H7 (cell line): ENCODE data around the gene THRAP3. TPM values are rescaled to one million over a fixed set of nuclear protein-coding genes. Genes with fewer than 3 reads are reported as not detected.
"Not testable (repeated sequence)": the region's sequence is repeated elsewhere in the genome, so short reads cannot be mapped to it uniquely, and the experiment has no call there.

ENCODE experiments used
- DNase-seq: peaks from one replicate; pipeline ENCODE4 v3.0.0; 2012
- H3K27me3 ChIP-seq: 2 replicates; pipeline ENCODE4 v1.6.0; 2011; ENCODE audit warnings: mild to moderate bottlenecking, low read length; ENCODE audit not compliant: control insufficient read depth, insufficient read depth
- H3K36me3 ChIP-seq: replicated peaks from 2 replicates; pipeline ENCODE4 v1.5.1; 2011; ENCODE audit warnings: low read length; ENCODE audit not compliant: control insufficient read depth, insufficient read depth
- H3K4me3 ChIP-seq: 2 replicates; pipeline ENCODE4 v1.5.1; 2011; ENCODE audit warnings: low read depth, mild to moderate bottlenecking, control low read depth, low read length, moderate library complexity; ENCODE audit not compliant: insufficient read depth
- total RNA-seq: library from RNA; depleted of rRNA; stranded (reverse); fragments of >200 nt; shearing (Covaris generic); gene quantifications from 2 replicates; pipeline ENCODE4 v1.2.3, GENCODE V29; 2014

The THRAP3 gene
- total RNA-seq, 1 experiment from 2014 or later: 90.7 TPM

- H3K4me3 ChIP-seq: no peak overlapping the region; the same call in 1 of the 2 replicates
- no peaks in the 10 kb centered on the region for H3K27me3 ChIP-seq
- peaks cover 2% of the 10 kb centered on the region for H3K36me3 ChIP-seq
- no peak for DNase-seq
Measured at GRCh38 chr1:36222481-36223380, 1.5 kb upstream of the THRAP3 start.

- Histone ChIP-seq H3K27me3 (no peaks in the 10 kb centered on the region), H3K36me3 (peaks cover 2% of the 10 kb centered on the region), H3K4me3 (peak overlapping the region; percentile 43)
- DNase-seq: peak; percentile 38
Measured at GRCh38 chr1:36223381-36223995, 755 bp upstream of the THRAP3 start.

GRCh38 chr1:36224537-36225282, 467 bp downstream of the THRAP3 start:
- peak overlapping the region; percentile 95 for H3K4me3 ChIP-seq
- peaks cover 2% of the 10 kb centered on the region for H3K36me3 ChIP-seq
- DNase-seq: peak; percentile 88
- H3K27me3 ChIP-seq: no peaks in the 10 kb centered on the region

GRCh38 chr1:36225283-36225899, 1.1 kb downstream of the THRAP3 start:
- Histone ChIP-seq H3K27me3 (no peaks in the 10 kb centered on the region), H3K36me3 (peaks cover 2% of the 10 kb centered on the region), H3K4me3 (peak overlapping the region; percentile 95)
- no peak for DNase-seq

- H3K36me3 ChIP-seq, H3K4me3 ChIP-seq, H3K27me3 ChIP-seq, DNase-seq: not testable (repeated sequence)
Measured at GRCh38 chr1:36230279-36230678, 6.0 kb downstream of the THRAP3 start.

GRCh38 chr1:36231191-36231590, 6.9 kb downstream of the THRAP3 start:
- no peak for DNase-seq
- Histone ChIP-seq H3K36me3 (peaks cover 6% of the 10 kb centered on the region), H3K4me3 (no peak overlapping the region), H3K27me3 (no peaks in the 10 kb centered on the region)

- H3K4me3 ChIP-seq: no peak overlapping the region
- no peak for DNase-seq
- no peaks in the 10 kb centered on the region for H3K27me3 ChIP-seq
- H3K36me3 ChIP-seq: peaks cover 5% of the 10 kb centered on the region
Measured at GRCh38 chr1:36232212-36233095, 8.2 kb downstream of the THRAP3 start.

- H3K4me3 ChIP-seq: no peak overlapping the region
- peaks cover 1% of the 10 kb centered on the region for H3K36me3 ChIP-seq
- no peak for DNase-seq
Measured at GRCh38 chr1:36236302-36236701, 12.1 kb downstream of the THRAP3 start.

GRCh38 chr1:36238433-36238832, 14.2 kb downstream of the THRAP3 start:
- Histone ChIP-seq H3K27me3 (no peaks in the 10 kb centered on the region), H3K36me3 (peaks cover 1% of the 10 kb centered on the region), H3K4me3 (no peak overlapping the region)
- no peak for DNase-seq

More at GRCh38 chr1:36236302-36236701, 12.1 kb downstream of the THRAP3 start:
- no peaks in the 10 kb centered on the region for H3K27me3 ChIP-seq

GRCh38 chr1:36239941-36240637, 15.8 kb downstream of the THRAP3 start:
- DNase-seq: peak; percentile 28
- Histone ChIP-seq H3K36me3 (peaks cover 1% of the 10 kb centered on the region; the same call in 1 of the 2 replicates), H3K27me3 (no peaks in the 10 kb centered on the region), H3K4me3 (no peak overlapping the region)

GRCh38 chr1:36247538-36247937, 23.3 kb downstream of the THRAP3 start:
- Histone ChIP-seq H3K27me3 (no peaks in the 10 kb centered on the region), H3K4me3 (no peak overlapping the region), H3K36me3 (no peaks in the 10 kb centered on the region)
- no peak for DNase-seq

GRCh38 chr1:36248250-36248894, 24.1 kb downstream of the THRAP3 start:
- no peak for DNase-seq
- Histone ChIP-seq H3K27me3 (no peaks in the 10 kb centered on the region), H3K36me3 (no peaks in the 10 kb centered on the region), H3K4me3 (no peak overlapping the region)
